IPS-18a (cell line): ENCODE results near the gene TADA3.

Experiments used
- H3K27ac ChIP-seq: one replicate; pipeline ENCODE4 v1.5.1; 2013; ENCODE audit warnings: low read length
- H3K27me3 ChIP-seq: one replicate; pipeline ENCODE4 v1.6.1; 2013; ENCODE audit warnings: mild to moderate bottlenecking, low read length; ENCODE audit not compliant: control insufficient read depth, insufficient read depth
- H3K36me3 ChIP-seq: one replicate; pipeline ENCODE4 v1.6.1; 2013; ENCODE audit warnings: low read depth, low read length; ENCODE audit not compliant: control insufficient read depth
- H3K4me1 ChIP-seq: one replicate; pipeline ENCODE4 v1.6.1; 2013; ENCODE audit warnings: low read depth, low read length; ENCODE audit not compliant: control insufficient read depth
- H3K4me3 ChIP-seq: one replicate; pipeline ENCODE4 v1.5.1; 2013; ENCODE audit warnings: low read length
- H3K9ac ChIP-seq: one replicate; pipeline ENCODE4 v1.6.1; 2013; ENCODE audit warnings: mild to moderate bottlenecking, low read length, moderate library complexity
- H3K9me3 ChIP-seq: one replicate; pipeline ENCODE4 v1.6.1; 2013; ENCODE audit warnings: low read depth, low read length; ENCODE audit not compliant: control insufficient read depth

TADA3 gene

GRCh38 chr3:9749296-9749644 is 43.0 kb downstream of the TADA3 start:
- peak overlapping the region; percentile 44 for H3K27ac ChIP-seq
- H3K9me3 ChIP-seq, result no peaks in the 10 kb centered on the region
- H3K36me3 ChIP-seq, result peaks cover 52% of the 10 kb centered on the region
- no peaks in the 10 kb centered on the region for H3K27me3 ChIP-seq
- H3K4me1 ChIP-seq, result no peaks in the 10 kb centered on the region
- peak overlapping the region; percentile 80 for H3K4me3 ChIP-seq
- H3K9ac ChIP-seq, result peak overlapping the region; percentile 62

GRCh38 chr3:9748031-9748430 is 44.2 kb downstream of the TADA3 start:
- Histone ChIP-seq H3K4me1 (no peaks in the 10 kb centered on the region), H3K36me3 (peaks cover 63% of the 10 kb centered on the region), H3K9me3 (no peaks in the 10 kb centered on the region)

GRCh38 chr3:9747267-9747666 is 45.0 kb downstream of the TADA3 start:
- H3K36me3 ChIP-seq, result peaks cover 66% of the 10 kb centered on the region
- H3K4me3 ChIP-seq, result no peak overlapping the region
- no peaks in the 10 kb centered on the region for H3K27me3 ChIP-seq
- no peaks in the 10 kb centered on the region for H3K9me3 ChIP-seq
- H3K9ac ChIP-seq, result no peak overlapping the region
- no peaks in the 10 kb centered on the region for H3K4me1 ChIP-seq
- H3K27ac ChIP-seq, result no peak overlapping the region

More at GRCh38 chr3:9748031-9748430, 44.2 kb downstream of the TADA3 start:
- Histone ChIP-seq H3K4me3 (no peak overlapping the region), H3K27ac (no peak overlapping the region), H3K27me3 (no peaks in the 10 kb centered on the region), H3K9ac (no peak overlapping the region)

GRCh38 chr3:9746330-9746729 is 45.9 kb downstream of the TADA3 start:
- Histone ChIP-seq H3K9me3 (no peaks in the 10 kb centered on the region), H3K4me3 (no peak overlapping the region), H3K9ac (no peak overlapping the region), H3K36me3 (peaks cover 70% of the 10 kb centered on the region), H3K27me3 (no peaks in the 10 kb centered on the region), H3K4me1 (no peaks in the 10 kb centered on the region), H3K27ac (no peak overlapping the region)

GRCh38 chr3:9745521-9745920 is 46.8 kb downstream of the TADA3 start:
- no peak overlapping the region for H3K4me3 ChIP-seq
- H3K27ac ChIP-seq, result no peak overlapping the region
- H3K27me3 ChIP-seq, result no peaks in the 10 kb centered on the region
- H3K4me1 ChIP-seq, result no peaks in the 10 kb centered on the region
- H3K9me3 ChIP-seq, result no peaks in the 10 kb centered on the region
- H3K36me3 ChIP-seq, result peaks cover 78% of the 10 kb centered on the region
- H3K9ac ChIP-seq, result no peak overlapping the region

- H3K9me3 ChIP-seq, result no peaks in the 10 kb centered on the region
- peaks cover 91% of the 10 kb centered on the region for H3K36me3 ChIP-seq
- H3K9ac ChIP-seq, result no peak overlapping the region
- no peaks in the 10 kb centered on the region for H3K27me3 ChIP-seq
- no peak overlapping the region for H3K4me3 ChIP-seq
- H3K4me1 ChIP-seq, result no peaks in the 10 kb centered on the region
- no peak overlapping the region for H3K27ac ChIP-seq
These were observed 48.1 kb downstream of the TADA3 start for GRCh38 chr3:9744162-9744561.

- no peaks in the 10 kb centered on the region for H3K27me3 ChIP-seq
- H3K9ac ChIP-seq, result no peak overlapping the region
- H3K36me3 ChIP-seq, result peaks cover 97% of the 10 kb centered on the region
- H3K4me3 ChIP-seq, result no peak overlapping the region
- H3K9me3 ChIP-seq, result no peaks in the 10 kb centered on the region
- H3K27ac ChIP-seq, result no peak overlapping the region
- no peaks in the 10 kb centered on the region for H3K4me1 ChIP-seq
These were observed 48.7 kb downstream of the TADA3 start for GRCh38 chr3:9743548-9743947.

- no peak overlapping the region for H3K9ac ChIP-seq
- H3K36me3 ChIP-seq, result peaks cover 99% of the 10 kb centered on the region
- no peaks in the 10 kb centered on the region for H3K9me3 ChIP-seq
- no peak overlapping the region for H3K27ac ChIP-seq
- H3K4me1 ChIP-seq, result no peaks in the 10 kb centered on the region
- no peaks in the 10 kb centered on the region for H3K27me3 ChIP-seq
- no peak overlapping the region for H3K4me3 ChIP-seq
These were observed 49.7 kb downstream of the TADA3 start for GRCh38 chr3:9742560-9742959.

DNA sequence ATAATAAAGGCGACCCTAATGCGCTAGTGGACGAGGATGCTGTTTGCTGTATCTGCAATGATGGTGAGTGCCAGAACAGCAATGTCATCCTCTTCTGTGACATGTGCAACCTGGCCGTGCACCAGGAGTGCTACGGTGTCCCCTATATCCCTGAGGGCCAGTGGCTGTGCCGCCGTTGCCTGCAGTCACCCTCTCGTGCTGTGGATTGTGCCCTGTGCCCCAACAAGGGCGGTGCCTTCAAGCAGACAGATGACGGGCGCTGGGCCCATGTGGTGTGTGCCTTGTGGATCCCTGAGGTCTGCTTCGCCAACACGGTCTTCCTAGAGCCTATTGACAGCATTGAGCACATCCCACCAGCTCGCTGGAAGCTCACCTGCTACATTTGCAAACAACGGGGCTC is 53.1 kb downstream of the TADA3 start:
- Histone ChIP-seq H3K27ac (no peak overlapping the region), H3K27me3 (no peaks in the 10 kb centered on the region), H3K4me1 (no peaks in the 10 kb centered on the region), H3K36me3 (peaks cover 93% of the 10 kb centered on the region), H3K9ac (no peak overlapping the region), H3K4me3 (no peak overlapping the region), H3K9me3 (no peaks in the 10 kb centered on the region)

DNA sequence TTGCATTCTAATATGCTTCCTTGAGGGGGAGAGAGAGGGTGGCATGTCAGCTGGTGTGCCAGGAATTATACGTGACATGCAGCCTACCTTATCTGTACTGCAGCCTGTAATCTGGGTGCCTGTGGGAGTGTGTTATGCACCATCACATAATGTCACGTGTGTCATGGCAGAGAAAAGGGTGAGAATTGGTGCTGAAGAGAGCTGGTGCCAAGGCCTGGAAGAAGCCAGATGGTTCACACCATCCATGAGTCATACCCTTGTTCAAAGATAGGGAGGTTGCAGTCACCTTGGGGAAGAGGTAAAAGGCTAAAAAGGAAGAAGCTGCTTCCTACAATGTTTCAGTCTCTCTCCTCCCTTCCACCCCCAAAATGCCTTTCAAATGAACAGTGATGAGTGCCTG is 55.4 kb downstream of the TADA3 start:
- Histone ChIP-seq H3K9me3 (no peaks in the 10 kb centered on the region), H3K36me3 (peaks cover 76% of the 10 kb centered on the region), H3K27me3 (no peaks in the 10 kb centered on the region), H3K4me1 (peaks cover 4% of the 10 kb centered on the region), H3K9ac (no peak overlapping the region), H3K27ac (no peak overlapping the region), H3K4me3 (no peak overlapping the region)

- Histone ChIP-seq H3K4me3 (peak overlapping the region; percentile 79), H3K9ac (peak overlapping the region; percentile 95), H3K9me3 (no peaks in the 10 kb centered on the region), H3K27me3 (no peaks in the 10 kb centered on the region), H3K27ac (no peak overlapping the region), H3K36me3 (peaks cover 35% of the 10 kb centered on the region), H3K4me1 (peaks cover 10% of the 10 kb centered on the region)
These were observed 59.5 kb downstream of the TADA3 start for GRCh38 chr3:9732740-9733115.

- peak overlapping the region; percentile 79 for H3K4me3 ChIP-seq
- peaks cover 10% of the 10 kb centered on the region for H3K4me1 ChIP-seq
- no peaks in the 10 kb centered on the region for H3K9me3 ChIP-seq
- H3K27ac ChIP-seq, result peak overlapping the region; percentile 98
- H3K9ac ChIP-seq, result peak overlapping the region; percentile 95
- H3K27me3 ChIP-seq, result no peaks in the 10 kb centered on the region
- H3K36me3 ChIP-seq, result peaks cover 30% of the 10 kb centered on the region
These were observed 60.1 kb downstream of the TADA3 start for GRCh38 chr3:9732080-9732739.
